ENCODE data around the gene TPM4.
A peak's percentile ranks its signal among the peaks of the same experiment; 100 is the strongest.

Gene TPM4

GRCh38 chr19:16121967-16122366 lies 45.7 kb downstream of the TPM4 start:
- no peak for DNase-seq (ENCODE audit: low read depth in 1 of 2, low spot score in 1 of 2)

GRCh38 chr19:16124953-16125352 lies 48.7 kb downstream of the TPM4 start:
- no peak for DNase-seq (ENCODE audit: low read depth in 1 of 2, low spot score in 1 of 2)

- no peak for DNase-seq (ENCODE audit: low read depth in 1 of 2, low spot score in 1 of 2)
Measured at GRCh38 chr19:16125737-16126495, 49.6 kb downstream of the TPM4 start.

GRCh38 chr19:16127080-16127479 lies 50.8 kb downstream of the TPM4 start:
- no peak for DNase-seq (ENCODE audit: low read depth in 1 of 2, low spot score in 1 of 2)

DNA sequence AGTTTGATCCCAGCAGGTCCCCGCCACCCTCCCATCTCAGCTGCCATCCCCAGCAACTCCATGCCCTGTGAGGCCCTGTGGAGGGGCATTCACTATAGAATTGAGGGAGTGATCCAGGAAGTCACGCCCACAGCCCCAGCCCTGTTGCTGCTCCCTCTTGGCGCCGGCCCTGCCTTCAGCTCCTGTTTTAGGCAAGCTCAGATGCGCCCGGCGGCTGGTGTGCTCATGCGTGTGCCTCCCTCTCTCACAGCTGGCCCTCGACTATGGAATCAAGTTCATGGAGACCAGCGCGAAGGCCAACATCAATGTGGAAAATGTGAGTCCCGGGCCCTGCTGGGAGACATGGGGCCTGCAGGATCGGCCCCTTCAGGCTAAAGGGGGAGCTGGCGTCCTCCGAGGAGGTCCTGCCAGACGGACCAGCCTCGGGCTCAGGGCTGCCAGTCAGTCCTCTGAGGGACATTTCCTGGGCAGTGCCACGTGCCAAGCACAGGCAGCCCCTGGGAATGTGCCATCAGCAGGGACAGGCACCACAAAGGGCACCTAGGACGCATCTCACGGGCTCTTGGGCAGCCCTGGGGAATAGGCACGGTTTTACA lies 51.6 kb downstream of the TPM4 start:
- DNase-seq (ENCODE audit: low read depth in 1 of 2, low spot score in 1 of 2) = no peak

DNA sequence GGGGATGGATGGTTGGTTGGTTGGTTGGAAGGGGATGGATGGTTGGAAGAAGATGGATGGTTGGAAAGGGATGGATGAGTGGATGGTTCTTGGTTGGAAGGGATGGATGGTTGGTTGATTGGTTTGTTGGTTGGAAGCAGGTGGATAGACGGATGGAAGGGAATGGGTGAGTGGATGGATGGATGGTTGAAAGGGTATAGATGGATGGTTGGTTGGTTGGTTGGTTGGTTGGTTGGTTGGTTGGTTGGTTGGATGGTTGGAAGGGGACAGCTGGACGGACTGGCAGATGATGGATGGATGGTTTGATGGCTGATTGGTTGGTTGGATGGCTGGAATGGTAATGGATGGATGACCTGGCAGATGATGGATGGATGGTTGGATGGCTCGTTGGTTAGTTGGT lies 55.4 kb downstream of the TPM4 start:
- no peak for DNase-seq (ENCODE audit: low read depth in 1 of 2, low spot score in 1 of 2)

- DNase-seq (ENCODE audit: low read depth in 1 of 2, low spot score in 1 of 2) = no peak
Measured at GRCh38 chr19:16133818-16134217, 57.5 kb downstream of the TPM4 start.

GRCh38 chr19:16134510-16134909 lies 58.2 kb downstream of the TPM4 start:
- no peak for DNase-seq (ENCODE audit: low read depth in 1 of 2, low spot score in 1 of 2)

- no peak for DNase-seq (ENCODE audit: low read depth in 1 of 2, low spot score in 1 of 2)
Measured at GRCh38 chr19:16135430-16136127, 59.3 kb downstream of the TPM4 start.

DNA sequence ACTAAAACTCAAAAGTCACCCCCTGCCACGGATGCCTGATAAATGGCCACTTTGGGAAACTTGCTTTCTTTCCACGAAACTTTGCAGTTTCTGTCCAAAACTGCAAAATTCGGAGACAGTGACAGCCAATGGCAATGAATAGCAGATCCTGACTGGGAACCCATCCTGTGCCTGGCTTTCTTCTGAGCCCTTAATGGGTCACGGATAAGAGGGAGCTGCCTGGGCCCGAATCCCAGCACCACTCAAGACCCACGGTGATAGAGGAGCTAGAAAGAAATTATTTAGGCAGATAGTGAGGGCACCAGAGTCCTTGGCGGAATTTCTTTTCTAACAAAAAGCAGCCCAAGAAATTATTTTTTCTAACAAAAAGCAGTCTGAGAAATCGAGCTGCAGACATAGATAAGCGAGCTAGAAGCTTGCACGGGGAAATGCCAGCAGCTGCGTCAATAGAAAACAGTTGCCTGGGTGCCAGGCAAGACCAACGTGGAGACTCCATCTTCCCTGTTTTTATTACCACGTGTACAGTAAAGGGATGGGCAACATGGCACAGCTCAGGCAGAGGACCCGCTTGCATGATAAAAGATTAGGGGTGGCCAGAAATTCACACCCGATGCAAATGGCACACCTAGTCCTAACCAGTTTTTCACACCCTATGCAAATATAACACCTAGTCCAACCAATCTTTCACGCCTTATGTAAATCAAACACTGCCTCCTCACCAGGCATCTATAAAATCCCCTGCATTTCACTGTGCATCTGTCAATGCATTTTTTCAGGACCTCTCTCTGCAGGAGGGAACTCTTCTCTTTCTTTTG lies 60.1 kb downstream of the TPM4 start:
- no peak for DNase-seq (ENCODE audit: low read depth in 1 of 2, low spot score in 1 of 2)

DNA sequence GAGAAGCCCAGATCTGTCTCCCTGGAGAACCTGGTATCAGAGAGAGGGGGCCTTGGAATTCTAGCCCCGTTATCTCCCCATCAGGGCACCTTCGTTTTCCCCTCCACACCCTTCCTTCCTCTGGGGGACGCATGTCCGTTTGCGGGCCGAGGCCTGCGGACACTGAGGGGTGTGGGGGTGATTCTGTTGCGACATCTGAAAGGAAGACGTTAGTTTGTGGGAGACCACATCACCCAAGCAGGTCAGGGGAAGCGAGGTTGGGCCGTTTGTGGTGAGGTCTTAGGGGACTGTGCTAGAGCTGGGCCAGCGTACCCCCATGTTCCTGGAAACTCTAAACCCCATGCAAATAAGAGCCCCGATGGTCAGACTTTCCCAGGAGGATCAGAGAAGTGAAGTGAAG lies 63.5 kb downstream of the TPM4 start:
- no peak for DNase-seq (ENCODE audit: low read depth in 1 of 2, low spot score in 1 of 2)

GRCh38 chr19:16141043-16141442 lies 64.7 kb downstream of the TPM4 start:
- DNase-seq (ENCODE audit: low read depth in 1 of 2, low spot score in 1 of 2) = no peak

- DNase-seq (ENCODE audit: low read depth in 1 of 2, low spot score in 1 of 2) = no peak
Measured at GRCh38 chr19:16142032-16142580, 65.8 kb downstream of the TPM4 start.

- peak; percentile 47 to 59 for DNase-seq (ENCODE audit: low read depth in 1 of 2, low spot score in 1 of 2)
Measured at GRCh38 chr19:16143399-16144215, 67.3 kb downstream of the TPM4 start, which contains the start of gene HSH2D. HSH2D (plus strand) TSS chr19:16143685; CDS start chr19:16148751, 5,066 bp downstream.

DNA sequence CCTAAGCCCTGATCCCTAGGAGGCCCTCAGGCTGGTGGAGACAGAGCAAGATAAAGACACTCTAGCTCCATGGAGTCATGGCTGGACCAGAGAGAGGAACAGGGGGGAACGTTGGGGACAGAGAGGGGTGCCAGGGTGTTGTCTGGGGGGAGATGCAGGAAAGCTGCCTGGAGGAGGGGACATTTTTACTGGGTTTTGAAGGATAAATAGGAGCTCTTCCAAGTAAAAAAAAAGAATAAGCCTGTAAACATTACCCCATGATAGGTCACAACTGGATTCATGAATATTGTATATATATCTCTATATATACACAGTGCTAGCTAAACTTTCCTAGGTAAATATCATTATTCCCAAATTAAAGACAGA lies 67.9 kb downstream of the TPM4 start:
- DNase-seq (ENCODE audit: low read depth in 1 of 2, low spot score in 1 of 2) = no peak

- no peak for DNase-seq (ENCODE audit: low read depth in 1 of 2, low spot score in 1 of 2)
Measured at GRCh38 chr19:16146112-16146511, 69.8 kb downstream of the TPM4 start.

GRCh38 chr19:16148443-16149229 lies 72.3 kb downstream of the TPM4 start:
- no peak for DNase-seq (ENCODE audit: low read depth in 1 of 2, low spot score in 1 of 2)

Measured in stimulated activated CD4-positive, alpha-beta T cell treated with anti-CD3 and anti-CD28 coated beads, Interleukin-15, amount 100 ng/mL, for 1 hour (primary cell).